HEK293 (cell line): Measurements from ENCODE around the gene PHKA1.
"Not testable (repeated sequence)": the region's sequence is repeated elsewhere in the genome, so short reads cannot be mapped to it uniquely, and the experiment has no call there.

ENCODE experiments used
- CTCF ChIA-PET: fragments of 350-600 bp; formaldehyde crosslinking; extraction: SDS; loops from one replicate; lab custom pipeline; 2021; ENCODE audit warnings: antibody characterized with exemption; lab: Yijun Ruan, JAX
- POLR2A ChIA-PET: fragments of 300-600 bp; formaldehyde crosslinking; extraction: SDS; loops from one replicate; lab custom pipeline; 2020; ENCODE audit warnings: antibody characterized with exemption, inconsistent platforms; lab: Yijun Ruan, JAX
- H3K27ac ChIP-seq: fragments of 200-500 bp; sonication (Bioruptor generic); 2 replicates; pipeline ENCODE4 v1.5.1; 2014; ENCODE audit warnings: low read depth, low read length, control low read depth, inconsistent platforms; ENCODE audit errors: extremely low read depth
- H3K36me3 ChIP-seq, 2 experiments: fragments of 200-500 bp in 1 of 2; sonication (Bioruptor generic) in 1 of 2; 1 replicate in 1 of 2; 2 replicates in 1 of 2; pipeline ENCODE4 v1.5.1; 2014 to 2017; ENCODE audit warnings: inconsistent platforms in 2 of 2, low read length in 2 of 2; ENCODE audit not compliant: control insufficient read depth in 2 of 2, insufficient read depth in 1 of 2
- H3K4me1 ChIP-seq: fragments of 200-500 bp; sonication (Bioruptor generic); 2 replicates; pipeline ENCODE4 v1.5.1; 2014; ENCODE audit warnings: mild to moderate bottlenecking, low read length, inconsistent platforms; ENCODE audit not compliant: control insufficient read depth, insufficient read depth
- H3K4me3 ChIP-seq: 2 replicates; pipeline ENCODE4 v1.5.1; 2011; ENCODE audit warnings: low read depth, mild to moderate bottlenecking, control low read depth, low read length, moderate library complexity
- H3K9me3 ChIP-seq: fragments of 200-500 bp; sonication (Bioruptor generic); 2 replicates; pipeline ENCODE4 v1.5.1; 2014; ENCODE audit warnings: low read depth, low read length, inconsistent platforms; ENCODE audit not compliant: control insufficient read depth, insufficient read depth
- EGR2 ChIP-seq: fragments of 450-650 bp; formaldehyde crosslinking; IDR thresholded peaks from 2 replicates; pipeline ENCODE4 v1.5.1; 2016; ENCODE audit warnings: low read depth, missing biosample characterization, missing genetic modification characterization
- GLIS1 ChIP-seq: fragments of 450-650 bp; formaldehyde crosslinking; IDR thresholded peaks from 2 replicates; pipeline ENCODE4 v1.5.1; 2016; ENCODE audit warnings: missing biosample characterization, missing genetic modification characterization
- HOXC10 ChIP-seq: sonication (generic); formaldehyde crosslinking; IDR thresholded peaks from 2 replicates; pipeline ENCODE4 v1.8.1; 2023; ENCODE audit warnings: mild to moderate bottlenecking, missing genetic modification reagents
- KLF16 ChIP-seq: fragments of 450-650 bp; formaldehyde crosslinking; IDR thresholded peaks from 2 replicates; pipeline ENCODE4 v1.5.1; 2017; ENCODE audit warnings: missing biosample characterization, missing genetic modification characterization
- KLF7 ChIP-seq: fragments of 450-650 bp; formaldehyde crosslinking; IDR thresholded peaks from 2 replicates; pipeline ENCODE4 v1.5.1; 2016; ENCODE audit warnings: missing biosample characterization, missing genetic modification characterization, borderline replicate concordance
- KLF9 ChIP-seq: fragments of 450-650 bp; formaldehyde crosslinking; IDR thresholded peaks from 2 replicates; pipeline ENCODE4 v1.5.1; 2016; ENCODE audit warnings: missing biosample characterization, missing genetic modification characterization, low read depth
- RBAK ChIP-seq: fragments of 450-650 bp; formaldehyde crosslinking; IDR thresholded peaks from 2 replicates; pipeline ENCODE4 v1.5.1; 2016; ENCODE audit warnings: missing biosample characterization, missing genetic modification characterization
- ZNF169 ChIP-seq: fragments of 450-650 bp; formaldehyde crosslinking; IDR thresholded peaks from 2 replicates; pipeline ENCODE4 v1.5.1; 2016; ENCODE audit warnings: missing biosample characterization, missing genetic modification characterization
- ZNF2 ChIP-seq: fragments of 450-650 bp; formaldehyde crosslinking; IDR thresholded peaks from 2 replicates; pipeline ENCODE4 v1.5.1; 2016; ENCODE audit warnings: missing biosample characterization, missing genetic modification characterization
- ZNF211 ChIP-seq: fragments of 450-650 bp; formaldehyde crosslinking; IDR thresholded peaks from 2 replicates; pipeline ENCODE4 v1.5.1; 2016; ENCODE audit warnings: low read depth, missing biosample characterization, missing genetic modification characterization
- ZNF473 ChIP-seq: fragments of 450-650 bp; formaldehyde crosslinking; IDR thresholded peaks from 2 replicates; pipeline ENCODE4 v1.5.1; 2017; ENCODE audit warnings: missing biosample characterization, missing genetic modification characterization
- ZNF521 ChIP-seq: fragments of 450-650 bp; formaldehyde crosslinking; IDR thresholded peaks from 2 replicates; pipeline ENCODE4 v1.5.1; 2017; ENCODE audit warnings: missing biosample characterization, mild to moderate bottlenecking, missing genetic modification characterization
- ZNF530 ChIP-seq: fragments of 450-650 bp; formaldehyde crosslinking; IDR thresholded peaks from 2 replicates; pipeline ENCODE4 v1.5.1; 2016; ENCODE audit warnings: low read depth, missing biosample characterization, missing genetic modification characterization
- ZNF549 ChIP-seq: fragments of 450-650 bp; IDR thresholded peaks from 2 replicates; pipeline ENCODE4 v1.5.1; 2018; ENCODE audit warnings: missing biosample characterization, missing genetic modification characterization, mild to moderate bottlenecking, inconsistent platforms, moderate library complexity
- ZNF560 ChIP-seq: fragments of 450-650 bp; formaldehyde crosslinking; IDR thresholded peaks from 2 replicates; pipeline ENCODE4 v1.5.1; 2017; ENCODE audit warnings: missing biosample characterization, missing genetic modification characterization, borderline replicate concordance
- ZNF76 ChIP-seq: fragments of 450-650 bp; formaldehyde crosslinking; IDR thresholded peaks from 2 replicates; pipeline ENCODE4; 2016; ENCODE audit warnings: low read depth, missing biosample characterization, missing genetic modification characterization, borderline replicate concordance
- ZNF768 ChIP-seq: fragments of 450-650 bp; formaldehyde crosslinking; IDR thresholded peaks from 2 replicates; pipeline ENCODE4 v1.5.1; 2018; ENCODE audit warnings: missing biosample characterization, mild to moderate bottlenecking, missing genetic modification characterization
- ZSCAN23 ChIP-seq: fragments of 450-650 bp; formaldehyde crosslinking; IDR thresholded peaks from 2 replicates; pipeline ENCODE4 v1.5.1; 2016; ENCODE audit warnings: missing biosample characterization, missing genetic modification characterization
- TF ChIP-seq, protein P1 (sequence below): fragments of 450-650 bp; formaldehyde crosslinking; IDR thresholded peaks from 2 replicates; pipeline ENCODE4 v1.5.1; 2016; ENCODE audit warnings: missing biosample characterization, missing genetic modification characterization
- TF ChIP-seq, protein P2 (sequence below): fragments of 450-650 bp; formaldehyde crosslinking; IDR thresholded peaks from 2 replicates; pipeline ENCODE4 v1.5.1; 2016; ENCODE audit warnings: missing biosample characterization, missing genetic modification characterization
- TF ChIP-seq, protein P3 (sequence below): fragments of 450-650 bp; formaldehyde crosslinking; IDR thresholded peaks from 2 replicates; pipeline ENCODE4 v1.5.1; 2017; ENCODE audit warnings: missing biosample characterization, missing genetic modification characterization
- TF ChIP-seq, protein P4 (sequence below): fragments of 450-650 bp; formaldehyde crosslinking; IDR thresholded peaks from 2 replicates; pipeline ENCODE4 v1.5.1; 2016; ENCODE audit warnings: missing biosample characterization, missing genetic modification characterization
- TF ChIP-seq, protein P5 (sequence below): fragments of 450-650 bp; IDR thresholded peaks from 2 replicates; pipeline ENCODE4 v1.5.1; 2018; ENCODE audit warnings: missing biosample characterization, mild to moderate bottlenecking, missing genetic modification characterization

PHKA1 gene

DNA sequence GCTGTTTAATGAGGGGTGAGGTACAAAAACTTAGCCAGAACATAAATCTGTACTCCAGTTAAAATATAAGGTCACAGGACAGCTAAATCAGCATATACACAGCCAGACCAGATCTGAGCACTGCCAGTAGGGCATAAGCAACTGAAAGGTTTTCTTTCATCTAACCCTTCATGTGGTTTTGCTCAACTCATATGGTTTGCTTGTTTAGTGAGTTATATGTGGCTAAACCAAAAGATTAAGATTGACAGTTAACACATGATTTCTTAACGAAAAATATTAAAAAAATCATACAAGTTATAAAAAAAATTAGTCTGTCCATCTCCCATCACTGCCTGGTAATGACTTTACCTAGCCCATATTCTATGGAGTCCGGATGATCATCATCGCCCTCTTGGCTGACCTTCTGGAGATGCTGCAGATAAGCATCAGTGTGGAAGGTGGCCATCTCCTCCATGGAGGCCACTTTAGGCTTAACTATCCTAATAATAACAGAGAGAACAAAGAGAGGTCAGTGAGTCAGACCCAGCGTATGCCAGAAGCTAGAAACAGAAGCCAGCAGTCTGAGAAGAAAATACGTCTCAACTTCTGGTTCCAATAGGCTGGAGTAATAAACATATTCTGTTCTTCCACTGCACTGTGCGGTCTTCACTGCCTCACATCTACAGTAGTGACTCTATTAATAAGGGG, 145.6 kb downstream of the PHKA1 start (continued):
- TF ChIP-seq, protein P1, sequence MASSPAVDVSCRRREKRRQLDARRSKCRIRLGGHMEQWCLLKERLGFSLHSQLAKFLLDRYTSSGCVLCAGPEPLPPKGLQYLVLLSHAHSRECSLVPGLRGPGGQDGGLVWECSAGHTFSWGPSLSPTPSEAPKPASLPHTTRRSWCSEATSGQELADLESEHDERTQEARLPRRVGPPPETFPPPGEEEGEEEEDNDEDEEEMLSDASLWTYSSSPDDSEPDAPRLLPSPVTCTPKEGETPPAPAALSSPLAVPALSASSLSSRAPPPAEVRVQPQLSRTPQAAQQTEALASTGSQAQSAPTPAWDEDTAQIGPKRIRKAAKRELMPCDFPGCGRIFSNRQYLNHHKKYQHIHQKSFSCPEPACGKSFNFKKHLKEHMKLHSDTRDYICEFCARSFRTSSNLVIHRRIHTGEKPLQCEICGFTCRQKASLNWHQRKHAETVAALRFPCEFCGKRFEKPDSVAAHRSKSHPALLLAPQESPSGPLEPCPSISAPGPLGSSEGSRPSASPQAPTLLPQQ: no peak
- TF ChIP-seq GLIS1 (tag by site-specific recombination) (no peak), ZNF768 (tag by site-specific recombination) (no peak), ZNF530 (no peak), ZNF473 (tag by site-specific recombination) (no peak), KLF9 (no peak), HOXC10 (CRISPR knock-in tag) (no peak), KLF7 (tag by site-specific recombination) (no peak), ZNF2 (no peak)
- TF ChIP-seq, protein P2, sequence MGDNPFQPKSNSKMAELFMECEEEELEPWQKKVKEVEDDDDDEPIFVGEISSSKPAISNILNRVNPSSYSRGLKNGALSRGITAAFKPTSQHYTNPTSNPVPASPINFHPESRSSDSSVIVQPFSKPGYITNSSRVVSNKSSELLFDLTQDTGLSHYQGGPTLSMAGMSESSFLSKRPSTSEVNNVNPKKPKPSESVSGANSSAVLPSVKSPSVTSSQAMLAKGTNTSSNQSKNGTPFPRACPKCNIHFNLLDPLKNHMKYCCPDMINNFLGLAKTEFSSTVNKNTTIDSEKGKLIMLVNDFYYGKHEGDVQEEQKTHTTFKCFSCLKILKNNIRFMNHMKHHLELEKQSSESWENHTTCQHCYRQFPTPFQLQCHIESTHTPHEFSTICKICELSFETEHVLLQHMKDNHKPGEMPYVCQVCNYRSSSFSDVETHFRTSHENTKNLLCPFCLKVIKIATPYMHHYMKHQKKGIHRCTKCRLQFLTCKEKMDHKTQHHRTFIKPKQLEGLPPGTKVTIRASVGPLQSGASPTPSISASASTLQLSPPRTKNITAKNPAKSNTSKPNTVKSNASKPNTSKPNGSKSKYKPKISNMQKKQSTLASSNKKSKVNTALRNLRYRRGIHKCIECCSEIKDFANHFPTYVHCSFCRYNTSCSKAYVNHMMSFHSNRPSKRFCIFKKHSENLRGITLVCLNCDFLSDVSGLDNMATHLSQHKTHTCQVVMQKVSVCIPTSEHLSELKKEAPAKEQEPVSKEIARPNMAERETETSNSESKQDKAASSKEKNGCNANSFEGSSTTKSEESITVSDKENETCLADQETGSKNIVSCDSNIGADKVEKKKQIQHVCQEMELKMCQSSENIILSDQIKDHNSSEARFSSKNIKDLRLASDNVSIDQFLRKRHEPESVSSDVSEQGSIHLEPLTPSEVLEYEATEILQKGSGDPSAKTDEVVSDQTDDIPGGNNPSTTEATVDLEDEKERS (tag by site-specific recombination): no peak
- TF ChIP-seq, all 188 proteins: peak for 0

DNA sequence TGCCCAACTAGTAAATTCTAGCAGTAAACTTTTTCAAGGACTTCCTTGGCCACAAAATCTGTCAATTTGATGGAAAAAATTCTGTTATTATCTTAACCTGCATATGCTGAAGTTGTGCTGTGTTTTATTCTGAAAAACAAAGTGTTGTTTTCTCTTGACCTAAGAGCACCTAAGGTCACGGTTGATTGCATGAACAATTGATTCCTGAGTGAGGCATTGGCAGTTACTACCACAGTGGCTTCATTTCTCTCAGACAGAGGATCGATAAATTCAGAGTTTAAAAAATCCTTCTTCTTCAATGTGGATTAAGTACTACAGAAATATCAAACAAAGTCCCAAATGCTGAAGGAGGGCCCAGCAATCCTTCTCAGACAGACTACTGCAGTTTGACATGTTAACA, 147.7 kb downstream of the PHKA1 start:
- no peak overlapping the region for H3K4me3 ChIP-seq
- no peaks in the 10 kb centered on the region for H3K9me3 ChIP-seq
- no peaks in the 10 kb centered on the region for H3K4me1 ChIP-seq
- H3K27ac ChIP-seq: no peak overlapping the region
- TF ChIP-seq ZSCAN23 (no peak), RBAK (tag by site-specific recombination) (no peak), ZNF549 (no peak), ZNF76 (no peak), ZNF169 (tag by site-specific recombination) (no peak), EGR2 (no peak), ZNF211 (tag by site-specific recombination) (no peak), ZNF560 (tag by site-specific recombination) (no peak), KLF16 (tag by site-specific recombination) (no peak), ZNF530 (no peak), ZNF521 (tag by site-specific recombination) (no peak)
- TF ChIP-seq, protein P3, sequence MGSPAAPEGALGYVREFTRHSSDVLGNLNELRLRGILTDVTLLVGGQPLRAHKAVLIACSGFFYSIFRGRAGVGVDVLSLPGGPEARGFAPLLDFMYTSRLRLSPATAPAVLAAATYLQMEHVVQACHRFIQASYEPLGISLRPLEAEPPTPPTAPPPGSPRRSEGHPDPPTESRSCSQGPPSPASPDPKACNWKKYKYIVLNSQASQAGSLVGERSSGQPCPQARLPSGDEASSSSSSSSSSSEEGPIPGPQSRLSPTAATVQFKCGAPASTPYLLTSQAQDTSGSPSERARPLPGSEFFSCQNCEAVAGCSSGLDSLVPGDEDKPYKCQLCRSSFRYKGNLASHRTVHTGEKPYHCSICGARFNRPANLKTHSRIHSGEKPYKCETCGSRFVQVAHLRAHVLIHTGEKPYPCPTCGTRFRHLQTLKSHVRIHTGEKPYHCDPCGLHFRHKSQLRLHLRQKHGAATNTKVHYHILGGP (tag by site-specific recombination): no peak
- TF ChIP-seq, protein P4, sequence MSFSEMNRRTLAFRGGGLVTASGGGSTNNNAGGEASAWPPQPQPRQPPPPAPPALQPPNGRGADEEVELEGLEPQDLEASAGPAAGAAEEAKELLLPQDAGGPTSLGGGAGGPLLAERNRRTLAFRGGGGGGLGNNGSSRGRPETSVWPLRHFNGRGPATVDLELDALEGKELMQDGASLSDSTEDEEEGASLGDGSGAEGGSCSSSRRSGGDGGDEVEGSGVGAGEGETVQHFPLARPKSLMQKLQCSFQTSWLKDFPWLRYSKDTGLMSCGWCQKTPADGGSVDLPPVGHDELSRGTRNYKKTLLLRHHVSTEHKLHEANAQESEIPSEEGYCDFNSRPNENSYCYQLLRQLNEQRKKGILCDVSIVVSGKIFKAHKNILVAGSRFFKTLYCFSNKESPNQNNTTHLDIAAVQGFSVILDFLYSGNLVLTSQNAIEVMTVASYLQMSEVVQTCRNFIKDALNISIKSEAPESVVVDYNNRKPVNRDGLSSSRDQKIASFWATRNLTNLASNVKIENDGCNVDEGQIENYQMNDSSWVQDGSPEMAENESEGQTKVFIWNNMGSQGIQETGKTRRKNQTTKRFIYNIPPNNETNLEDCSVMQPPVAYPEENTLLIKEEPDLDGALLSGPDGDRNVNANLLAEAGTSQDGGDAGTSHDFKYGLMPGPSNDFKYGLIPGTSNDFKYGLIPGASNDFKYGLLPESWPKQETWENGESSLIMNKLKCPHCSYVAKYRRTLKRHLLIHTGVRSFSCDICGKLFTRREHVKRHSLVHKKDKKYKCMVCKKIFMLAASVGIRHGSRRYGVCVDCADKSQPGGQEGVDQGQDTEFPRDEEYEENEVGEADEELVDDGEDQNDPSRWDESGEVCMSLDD (tag by site-specific recombination): no peak
- TF ChIP-seq, protein P5, sequence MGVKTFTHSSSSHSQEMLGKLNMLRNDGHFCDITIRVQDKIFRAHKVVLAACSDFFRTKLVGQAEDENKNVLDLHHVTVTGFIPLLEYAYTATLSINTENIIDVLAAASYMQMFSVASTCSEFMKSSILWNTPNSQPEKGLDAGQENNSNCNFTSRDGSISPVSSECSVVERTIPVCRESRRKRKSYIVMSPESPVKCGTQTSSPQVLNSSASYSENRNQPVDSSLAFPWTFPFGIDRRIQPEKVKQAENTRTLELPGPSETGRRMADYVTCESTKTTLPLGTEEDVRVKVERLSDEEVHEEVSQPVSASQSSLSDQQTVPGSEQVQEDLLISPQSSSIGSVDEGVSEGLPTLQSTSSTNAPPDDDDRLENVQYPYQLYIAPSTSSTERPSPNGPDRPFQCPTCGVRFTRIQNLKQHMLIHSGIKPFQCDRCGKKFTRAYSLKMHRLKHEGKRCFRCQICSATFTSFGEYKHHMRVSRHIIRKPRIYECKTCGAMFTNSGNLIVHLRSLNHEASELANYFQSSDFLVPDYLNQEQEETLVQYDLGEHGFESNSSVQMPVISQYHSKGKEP (tag by site-specific recombination): no peak
- TF ChIP-seq, protein P1: no peak
- H3K36me3 ChIP-seq: peaks cover 48 to 67% of the 10 kb centered on the region in 2 experiments
- ChIA-PET CTCF (interaction anchor here (0.9 kb wide), 2 partner anchors 26 to 321 kb away, joined by 3 read pairs; no protein-coding TSS in a partner anchor), POLR2A (no interaction called here)

DNA sequence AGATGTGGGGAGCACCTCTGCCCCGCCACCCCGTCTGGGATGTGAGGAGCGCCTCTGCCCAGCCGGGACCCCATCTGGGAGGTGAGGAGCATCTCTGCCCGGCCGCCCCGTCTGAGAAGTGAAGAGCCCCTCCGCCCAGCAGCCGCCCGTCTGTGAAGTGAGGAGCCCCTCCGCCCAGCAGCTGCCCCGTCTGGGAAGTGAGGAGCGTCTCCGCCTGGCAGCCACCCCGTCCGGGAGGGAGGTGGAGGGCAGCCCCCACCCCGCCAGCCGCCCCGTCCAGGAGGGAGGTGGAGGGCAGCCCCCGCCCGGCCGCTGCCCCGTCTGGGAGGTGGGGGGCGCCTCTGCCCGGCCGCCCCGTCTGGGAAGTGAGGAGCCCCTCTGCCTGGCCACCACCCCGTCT, 154.5 kb downstream of the PHKA1 start:
- peaks cover 15 to 19% of the 10 kb centered on the region in 2 experiments for H3K36me3 ChIP-seq
- H3K4me1 ChIP-seq, CTCF ChIA-PET, H3K9me3 ChIP-seq, H3K27ac ChIP-seq, H3K4me3 ChIP-seq, POLR2A ChIA-PET: not testable (repeated sequence)
